Measurements from ENCODE around the gene NANOS1. TPM values are rescaled to one million over a fixed set of nuclear protein-coding genes. Genes with fewer than 3 reads are reported as not detected.

Gene NANOS1
- polyA plus RNA-seq, 2 of the 4 experiments (the other 2 are of a cell fraction): 1.4 to 2.9 TPM

- Histone ChIP-seq H3K9me3 (no peaks in the 10 kb centered on the region), H3K4me2 (no peak overlapping the region), H3K4me1 (no peaks in the 10 kb centered on the region), H3K27ac (no peak overlapping the region), H3K4me3 (no peak overlapping the region)
- ATAC-seq: no peak
- 86% methylated on average over 3 of the region's 3 CpGs for WGBS (ENCODE audit: missing lambda C conversion rate)
- TF ChIP-seq ZNF302 (CRISPR knock-in tag; IDR thresholded peaks at IDR 0.05) (no peak), FOSL2 (IDR thresholded peaks at IDR 0.05) (no peak), FOSL2 (CRISPR knock-in tag; IDR thresholded peaks at IDR 0.05) (peak; percentile 32), TP53 (CRISPR knock-in tag; IDR thresholded peaks at IDR 0.05) (no peak), NFE2L2 (conservative IDR thresholded peaks at IDR 0.05; ENCODE audit: low read length) (no peak), ZSCAN20 (CRISPR knock-in tag; IDR thresholded peaks at IDR 0.05) (no peak), HEYL (CRISPR knock-in tag; IDR thresholded peaks at IDR 0.05) (no peak)
- ChIA-PET POLR2A (no interaction called here), CTCF (no interaction called here)
- no peak for FAIRE-seq
- no peak for DNase-seq (ENCODE audit: low read depth in 1 of 2, low spot score in 1 of 2)
These were observed 22.3 kb downstream of the NANOS1 start for GRCh38 chr10:119051775-119052174.

DNA sequence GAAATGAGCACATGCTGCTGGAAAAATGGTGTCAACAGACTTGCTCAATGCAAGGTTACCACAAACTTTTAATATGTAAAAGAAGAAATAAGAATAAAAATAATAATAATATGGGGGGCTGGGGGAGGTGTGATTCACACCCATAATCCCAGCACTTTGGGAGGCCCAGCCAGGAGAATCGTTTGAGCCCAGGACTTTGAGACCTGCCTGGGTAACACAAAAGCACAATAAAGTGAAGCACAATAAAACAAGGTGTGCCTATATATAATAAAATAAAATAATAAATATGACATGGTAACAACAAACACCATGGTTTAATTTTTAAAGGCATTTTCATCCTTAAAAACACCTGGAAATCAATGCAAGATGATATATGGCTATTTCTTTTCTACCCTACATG is 26.0 kb downstream of the NANOS1 start:
- TF ChIP-seq MYC (IDR thresholded peaks at IDR 0.05; ENCODE audit: borderline replicate concordance, low read length): no peak
- Histone ChIP-seq H3K9me3 (no peaks in the 10 kb centered on the region), H3K4me3 (no peak overlapping the region), H3K27ac (no peak overlapping the region), H3K4me1 (no peaks in the 10 kb centered on the region), H3K4me2 (no peak overlapping the region)
- ATAC-seq: no peak
- ChIA-PET CTCF (no interaction called here), POLR2A (no interaction called here)
- 88% methylated on average over 1 of the region's 1 CpG for WGBS (ENCODE audit: missing lambda C conversion rate)
- FAIRE-seq: no peak
- DNase-seq (ENCODE audit: low read depth in 1 of 2, low spot score in 1 of 2): no peak

GRCh38 chr10:119058010-119058409 is 28.5 kb downstream of the NANOS1 start:
- ATAC-seq (no peak), DNase-seq (ENCODE audit: low read depth in 1 of 2, low spot score in 1 of 2) (no peak), FAIRE-seq (no peak)
- no peak for TF ChIP-seq CHD4 (IDR thresholded peaks at IDR 0.05; ENCODE audit: borderline replicate concordance)
- TF ChIP-seq NPAS2 (CRISPR knock-in tag; IDR thresholded peaks at IDR 0.05; ENCODE audit: borderline replicate concordance): no peak
- no peak for TF ChIP-seq HOXA7 (CRISPR knock-in tag; IDR thresholded peaks at IDR 0.05)
- TF ChIP-seq ATOH8 (CRISPR knock-in tag; IDR thresholded peaks at IDR 0.05; ENCODE audit: low read depth): no peak
- no peak for TF ChIP-seq USF2 (IDR thresholded peaks at IDR 0.05)
- TF ChIP-seq HOXB13 (CRISPR knock-in tag; IDR thresholded peaks at IDR 0.05; ENCODE audit: low read depth): no peak
- TF ChIP-seq PHF8 (IDR thresholded peaks at IDR 0.05; ENCODE audit: borderline replicate concordance, low read depth): no peak
- TF ChIP-seq ZFP36 (IDR thresholded peaks at IDR 0.05; ENCODE audit: borderline replicate concordance, partially characterized antibody): no peak
- no peak for TF ChIP-seq ESRRA (IDR thresholded peaks at IDR 0.05; ENCODE audit: borderline replicate concordance, low read length)
- no peaks in the 10 kb centered on the region for H3K4me1 ChIP-seq
- CTCF ChIA-PET: interaction anchor here (0.9 to 1.1 kb wide), 2 partner anchors 11 to 374 kb away, joined by 3 read pairs; no protein-coding TSS in a partner anchor
- 93% methylated on average over 11 of the region's 11 CpGs for WGBS (ENCODE audit: missing lambda C conversion rate)
- H3K9me3 ChIP-seq: no peaks in the 10 kb centered on the region
- no peak overlapping the region for H3K4me3 ChIP-seq
- no peak overlapping the region for H3K27ac ChIP-seq
- POLR2A ChIA-PET: no interaction called here
- no peak overlapping the region for H3K4me2 ChIP-seq

- TF ChIP-seq ZNF302 (CRISPR knock-in tag; IDR thresholded peaks at IDR 0.05): no peak
- FAIRE-seq: no peak
- ATAC-seq: no peak
- Histone ChIP-seq H3K4me2 (no peak overlapping the region), H3K4me1 (no peaks in the 10 kb centered on the region), H3K9me3 (no peaks in the 10 kb centered on the region), H3K27ac (no peak overlapping the region), H3K4me3 (no peak overlapping the region)
- DNase-seq (ENCODE audit: low read depth in 1 of 2, low spot score in 1 of 2): no peak
- ChIA-PET POLR2A (no interaction called here), CTCF (interaction anchor here (1.0 kb wide), 1 partner anchor 49 kb away, joined by 3 read pairs; no protein-coding TSS in a partner anchor)
- WGBS (ENCODE audit: missing lambda C conversion rate): 83% methylated on average over 4 of the region's 4 CpGs
These were observed 30.0 kb downstream of the NANOS1 start for GRCh38 chr10:119059557-119059956.

All from A549 (cell line).